K562 (cell line): ENCODE results near the gene HPGDS. TPM values are rescaled to one million over a fixed set of nuclear protein-coding genes. Genes with fewer than 3 reads are reported as not detected.

Experiments
- ATAC-seq: fragments of 200-7000 bp; cut with Tn5 transposase; 3 replicates; pipeline ENCODE4 v1.9.1; 2020; ENCODE audit warnings: moderate library complexity
- BruUV-seq: library from RNA; stranded (reverse); fragments of 400-500 nt; replicated peaks from 2 replicates; lab custom pipeline; 2021; lab: Mats Ljungman, UMichigan
- CTCF ChIA-PET: fragments of 300-600 bp; formaldehyde crosslinking; extraction: SDS; loops from one replicate; lab custom pipeline; 2021; ENCODE audit warnings: low intra/inter-chr PET ratio; lab: Yijun Ruan, JAX
- POLR2A ChIA-PET: fragments of 300-600, 350-650 bp; sonication (Branson Sonifier 250); formaldehyde crosslinking; extraction: SDS; loops from one replicate; lab custom pipeline; 2021; ENCODE audit warnings: antibody characterized with exemption, inconsistent platforms; lab: Yijun Ruan, JAX
- DNase-seq, 4 experiments: peaks; one replicate each; pipeline versions ENCODE4 v3.0.0 to v3.0.0-alpha.2; 2011 to 2018; ENCODE audit warnings: low spot score in 3 of 4, mixed read lengths in 3 of 4; ENCODE audit errors: extremely low read depth in 1 of 4
- FAIRE-seq: peaks from 2 replicates; lab custom pipeline; 2011; peaks lifted over from hg19 to GRCh38; lab: Jason Lieb, UNC
- H2AFZ ChIP-seq: 2 replicates; pipeline ENCODE4 v1.6.0; 2011; ENCODE audit warnings: low read depth, low read length, control low read depth, inconsistent platforms
- H3K27ac ChIP-seq: fragments of 200-600 bp; 3 replicates; pipeline ENCODE4 v1.8.0; 2011; ENCODE audit warnings: low read depth, mild to moderate bottlenecking, control low read depth, inconsistent platforms, low read length, moderate library complexity, mixed read lengths; ENCODE audit errors: extremely low read depth
- H3K27me3 ChIP-seq, 2 experiments: fragments of 300-600 bp in 1 of 2; 2 replicates in 1 of 2; 3 replicates in 1 of 2; pipeline versions ENCODE4 v1.6.0 to v1.8.0; 2011; ENCODE audit warnings: inconsistent platforms in 2 of 2, low read length in 2 of 2, mild to moderate bottlenecking in 1 of 2, mixed read lengths in 1 of 2, moderate library complexity in 1 of 2; ENCODE audit not compliant: control insufficient read depth in 2 of 2, insufficient read depth in 2 of 2
- H3K36me3 ChIP-seq: fragments of 300-600 bp; 3 replicates; pipeline ENCODE4 v1.8.0; 2011; ENCODE audit warnings: mild to moderate bottlenecking, low read length, inconsistent platforms; ENCODE audit not compliant: control insufficient read depth, insufficient read depth
- H3K4me1 ChIP-seq, 2 experiments: fragments of 200-600 bp in 1 of 2; replicated peaks in 1 of 2; 2 replicates in 1 of 2; 3 replicates in 1 of 2; pipeline versions ENCODE4 v1.5.1 to v1.8.0; 2011; ENCODE audit warnings: inconsistent platforms in 2 of 2, low read length in 2 of 2, mild to moderate bottlenecking in 1 of 2, mixed read lengths in 1 of 2, moderate library complexity in 1 of 2; ENCODE audit not compliant: control insufficient read depth in 2 of 2, insufficient read depth in 2 of 2
- H3K4me2 ChIP-seq: 2 replicates; pipeline ENCODE4 v1.6.1; 2011; ENCODE audit warnings: low read length, control low read depth, inconsistent platforms, mixed read lengths; ENCODE audit not compliant: insufficient read depth
- H3K4me3 ChIP-seq: fragments of 200-600 bp; sonication (generic), shearing (Covaris generic); 2 replicates; pipeline ENCODE4 v1.5.1; 2016; ENCODE audit warnings: control low read depth, inconsistent platforms
- H3K79me2 ChIP-seq: fragments of 200-600 bp; 3 replicates; pipeline ENCODE4 v1.8.0; 2011; ENCODE audit warnings: low read length, inconsistent platforms; ENCODE audit not compliant: control insufficient read depth, insufficient read depth
- H3K9ac ChIP-seq, 2 experiments: 2 replicates each; pipeline versions ENCODE4 v1.6.0 to v1.6.1; 2011; ENCODE audit warnings: low read depth in 2 of 2, low read length in 2 of 2, control low read depth in 1 of 2, inconsistent platforms in 1 of 2, mild to moderate bottlenecking in 1 of 2, mixed read lengths in 1 of 2; ENCODE audit not compliant: insufficient read depth in 1 of 2
- H3K9me1 ChIP-seq: one replicate; pipeline ENCODE4 v1.6.0; 2011; ENCODE audit warnings: inconsistent platforms, mild to moderate bottlenecking, low read length, moderate library complexity; ENCODE audit not compliant: control insufficient read depth, insufficient read depth
- H3K9me3 ChIP-seq: replicated peaks from 2 replicates; pipeline ENCODE4 v1.5.1; 2011; ENCODE audit warnings: low read depth, low read length, inconsistent platforms; ENCODE audit not compliant: control insufficient read depth, insufficient read depth
- H4K20me1 ChIP-seq: replicated peaks from 2 replicates; pipeline ENCODE4 v1.6.1; 2011; ENCODE audit warnings: low read length, inconsistent platforms, mixed read lengths; ENCODE audit not compliant: control insufficient read depth, insufficient read depth
- GTF2F1 ChIP-seq: IDR thresholded peaks from 2 replicates; pipeline ENCODE4 v1.6.1; 2011; ENCODE audit warnings: low read depth, low read length, improper control_type of control experiment
- KHSRP ChIP-seq: fragments of 450-650 bp; IDR thresholded peaks from 2 replicates; pipeline ENCODE4 v1.6.1; 2017
- MAFG ChIP-seq: fragments of 450-650 bp; conservative IDR thresholded peaks from 2 replicates; pipeline ENCODE4 v1.6.1; 2016; ENCODE audit warnings: missing genetic modification characterization, missing compliant biosample characterization
- TAF15 ChIP-seq: fragments of 200-400 bp; formaldehyde crosslinking; IDR thresholded peaks from 2 replicates; pipeline ENCODE4 v1.6.1; 2017; ENCODE audit warnings: mild to moderate bottlenecking, low read depth, low read length, moderate library complexity
- ZNF316 ChIP-seq: fragments of 450-650 bp; IDR thresholded peaks from 2 replicates; pipeline ENCODE4 v1.6.1; 2016
- ZNF347 ChIP-seq: fragments of 450-650 bp; formaldehyde crosslinking; IDR thresholded peaks from 2 replicates; pipeline ENCODE4 v1.4.0; 2020; ENCODE audit warnings: low read depth, mild to moderate bottlenecking, moderate library complexity
- WGBS: fragments of 100-300 bp; shearing (Covaris generic); methylation state at CpG from one replicate; pipeline ENCODE4 v1.1.6; 2016; ENCODE audit warnings: low coverage, mixed read lengths; ENCODE audit not compliant: insufficient coverage; ENCODE audit errors: missing lambda C conversion rate; 5-methylcytosine and 5-hydroxymethylcytosine counted together
- in situ Hi-C: fragments of 300-500 bp; cut with MboI; formaldehyde crosslinking; loops from 4 replicates; pipeline ENCODE4 v1.15.0; 2018; ENCODE audit warnings: inconsistent platforms, mixed read lengths
- intact Hi-C: fragments of 100-400 bp; cut with micrococcal nuclease; formaldehyde crosslinking; loops from 2 replicates; pipeline ENCODE4 v1.14.2; 2022
- polyA plus RNA-seq, 8 experiments: library from polyadenylated mRNA; depleted of rRNA in 4 of 8; stranded (reverse) in 5 of 8; unstranded in 3 of 8; fragments of >200 nt; fragmentation: Nextera tagmentation in 2 of 8; fragmentation: Illumina TruSeq in 1 of 8; extraction: Ambion mirVana in 2 of 8; extraction: Trizol in 1 of 8; gene quantifications; 2 replicates each; pipeline versions ENCODE4 v1.2.1 to v1.2.3, GENCODE V29; 2011 to 2014; ENCODE audit warnings: inconsistent platforms in 1 of 8, missing spikeins in 1 of 8
- total RNA-seq, 7 experiments: library from RNA; depleted of rRNA in 6 of 7; stranded (reverse); fragments of >200 nt in 6 of 7; fragmentation: Illumina TruSeq in 2 of 7; extraction: Trizol in 2 of 7; gene quantifications; 2 replicates each; pipeline versions ENCODE4 v1.2.1 to v1.2.3, GENCODE V29; 2011 to 2021; ENCODE audit warnings: low replicate concordance in 1 of 7
- TF ChIP-seq, protein P1 (sequence below): fragments of 250-450 bp; sonication (Bioruptor Pico); IDR thresholded peaks from 2 replicates; pipeline ENCODE4 v1.5.0; 2020; ENCODE audit warnings: mild to moderate bottlenecking, borderline replicate concordance
- TF ChIP-seq, protein P2 (sequence below): fragments of 250-450 bp; sonication (Bioruptor Pico); IDR thresholded peaks from 2 replicates; pipeline ENCODE4 v1.8.0; 2022; ENCODE audit warnings: inconsistent platforms, mild to moderate bottlenecking, moderate library complexity, borderline replicate concordance
- TF ChIP-seq, protein P3 (sequence below): sonication (generic); formaldehyde crosslinking; IDR thresholded peaks from 2 replicates; pipeline ENCODE4 v1.8.0; 2022; ENCODE audit warnings: missing genetic modification reagents, mild to moderate bottlenecking, moderate library complexity, borderline replicate concordance

HPGDS gene
- total and polyA plus RNA-seq, 9 of the 15 experiments (the other 6 are each of a cell fraction or from before 2014, with no cell fraction given), result 0.07 to 0.36 (median 0.14) TPM; not detected in 4

DNA sequence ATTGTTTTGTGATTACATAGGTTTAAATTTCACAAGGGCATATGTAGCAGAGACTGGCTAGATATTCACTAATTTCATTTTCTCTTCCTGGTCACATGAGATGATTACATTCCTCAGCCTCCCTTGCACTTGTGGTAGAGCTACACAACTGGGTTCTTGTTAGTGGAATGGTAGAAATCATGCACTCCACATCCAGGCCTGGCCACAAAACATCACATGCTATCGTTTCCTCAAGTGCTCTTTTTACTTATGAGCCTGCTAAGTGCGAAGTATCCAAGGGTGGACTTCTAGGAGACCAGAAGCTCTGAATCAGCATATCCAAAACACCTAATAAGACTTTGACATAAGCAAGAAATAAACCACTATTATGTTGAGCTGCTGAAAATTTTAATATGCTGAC lies 26.4 kb upstream of the HPGDS start:
- ChIA-PET POLR2A (no interaction called here), CTCF (no interaction called here)
- H3K9ac ChIP-seq, result no peak overlapping the region
- DNase-seq, result no peak
- H3K79me2 ChIP-seq, result no peaks in the 10 kb centered on the region
- H2AFZ ChIP-seq, result peak overlapping the region; percentile 81; the same call in 1 of the 2 replicates
- no peaks in the 10 kb centered on the region for H3K9me3 ChIP-seq
- no peaks in the 10 kb centered on the region for H3K36me3 ChIP-seq
- no peaks in the 10 kb centered on the region for H4K20me1 ChIP-seq
- no peak overlapping the region for H3K4me2 ChIP-seq
- H3K4me3 ChIP-seq, result no peak overlapping the region
- ATAC-seq, result no peak
- BruUV-seq, result no TSS peak
- no peaks in the 10 kb centered on the region for H3K9me1 ChIP-seq
- WGBS, result 52% methylated on average over 2 of the region's 2 CpGs
- in situ Hi-C loops (no loop called here), intact Hi-C loops (no loop called here)
- TF ChIP-seq, protein P1, sequence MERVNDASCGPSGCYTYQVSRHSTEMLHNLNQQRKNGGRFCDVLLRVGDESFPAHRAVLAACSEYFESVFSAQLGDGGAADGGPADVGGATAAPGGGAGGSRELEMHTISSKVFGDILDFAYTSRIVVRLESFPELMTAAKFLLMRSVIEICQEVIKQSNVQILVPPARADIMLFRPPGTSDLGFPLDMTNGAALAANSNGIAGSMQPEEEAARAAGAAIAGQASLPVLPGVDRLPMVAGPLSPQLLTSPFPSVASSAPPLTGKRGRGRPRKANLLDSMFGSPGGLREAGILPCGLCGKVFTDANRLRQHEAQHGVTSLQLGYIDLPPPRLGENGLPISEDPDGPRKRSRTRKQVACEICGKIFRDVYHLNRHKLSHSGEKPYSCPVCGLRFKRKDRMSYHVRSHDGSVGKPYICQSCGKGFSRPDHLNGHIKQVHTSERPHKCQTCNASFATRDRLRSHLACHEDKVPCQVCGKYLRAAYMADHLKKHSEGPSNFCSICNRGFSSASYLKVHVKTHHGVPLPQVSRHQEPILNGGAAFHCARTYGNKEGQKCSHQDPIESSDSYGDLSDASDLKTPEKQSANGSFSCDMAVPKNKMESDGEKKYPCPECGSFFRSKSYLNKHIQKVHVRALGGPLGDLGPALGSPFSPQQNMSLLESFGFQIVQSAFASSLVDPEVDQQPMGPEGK (CRISPR knock-in tag), result no peak
- TF ChIP-seq TAF15, result no peak
- TF ChIP-seq, protein P2, sequence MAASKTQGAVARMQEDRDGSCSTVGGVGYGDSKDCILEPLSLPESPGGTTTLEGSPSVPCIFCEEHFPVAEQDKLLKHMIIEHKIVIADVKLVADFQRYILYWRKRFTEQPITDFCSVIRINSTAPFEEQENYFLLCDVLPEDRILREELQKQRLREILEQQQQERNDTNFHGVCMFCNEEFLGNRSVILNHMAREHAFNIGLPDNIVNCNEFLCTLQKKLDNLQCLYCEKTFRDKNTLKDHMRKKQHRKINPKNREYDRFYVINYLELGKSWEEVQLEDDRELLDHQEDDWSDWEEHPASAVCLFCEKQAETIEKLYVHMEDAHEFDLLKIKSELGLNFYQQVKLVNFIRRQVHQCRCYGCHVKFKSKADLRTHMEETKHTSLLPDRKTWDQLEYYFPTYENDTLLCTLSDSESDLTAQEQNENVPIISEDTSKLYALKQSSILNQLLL (CRISPR knock-in tag), result no peak
- TF ChIP-seq MAFG (tag), result peak; percentile 18; the same call in 1 of the 2 replicates
- TF ChIP-seq KHSRP, result no peak
- peak; percentile 15; the same call in 1 of the 2 replicates for TF ChIP-seq ZNF316
- TF ChIP-seq ZNF347, result no peak
- TF ChIP-seq, protein P3, sequence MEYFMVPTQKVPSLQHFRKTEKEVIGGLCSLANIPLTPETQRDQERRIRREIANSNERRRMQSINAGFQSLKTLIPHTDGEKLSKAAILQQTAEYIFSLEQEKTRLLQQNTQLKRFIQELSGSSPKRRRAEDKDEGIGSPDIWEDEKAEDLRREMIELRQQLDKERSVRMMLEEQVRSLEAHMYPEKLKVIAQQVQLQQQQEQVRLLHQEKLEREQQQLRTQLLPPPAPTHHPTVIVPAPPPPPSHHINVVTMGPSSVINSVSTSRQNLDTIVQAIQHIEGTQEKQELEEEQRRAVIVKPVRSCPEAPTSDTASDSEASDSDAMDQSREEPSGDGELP, result no peak
- no peak for TF ChIP-seq GTF2F1
- no peak overlapping the region for H3K27ac ChIP-seq
- no peak for FAIRE-seq
- H3K4me1 ChIP-seq, result peaks cover 0 to 7% of the 10 kb centered on the region in 2 experiments; a peak in 1 of 5 replicates
- H3K27me3 ChIP-seq, result no peaks in the 10 kb centered on the region
